CD4-positive, alpha-beta T cell (primary cell): ENCODE results near the gene RNASEH2B. TPM values are rescaled to one million over a fixed set of nuclear protein-coding genes. Genes with fewer than 3 reads are reported as not detected.

ENCODE experiments used
- ATAC-seq: fragments of 200-7000 bp; cut with Tn5 transposase; one replicate; pipeline ENCODE4 v1.10.0; 2022; ENCODE audit warnings: mild to moderate bottlenecking; ENCODE audit not compliant: poor library complexity
- CTCF ChIA-PET: fragments of 350-600 bp; sonication (Branson Sonifier 250); formaldehyde crosslinking; loops from one replicate; lab custom pipeline; 2021; ENCODE audit warnings: antibody characterized with exemption, inconsistent platforms; lab: Charles Lee
- POLR2A ChIA-PET: fragments of 350-600 bp; sonication (Branson Sonifier 250); formaldehyde crosslinking; loops from one replicate; lab custom pipeline; 2021; ENCODE audit warnings: antibody characterized with exemption, inconsistent platforms; lab: Charles Lee
- DNase-seq, 14 experiments: peaks; one replicate each; pipeline ENCODE4 v3.0.0-alpha.2; 2013 to 2020; ENCODE audit warnings: mixed read lengths in 2 of 14
- H3K27ac ChIP-seq, 2 donors: one replicate each; pipeline versions ENCODE4 v1.5.1 to v1.7.0; 2013; ENCODE audit warnings: low read length in 2 of 2, low read depth in 1 of 2, mild to moderate bottlenecking in 1 of 2
- H3K27me3 ChIP-seq, 2 experiments: 1 replicate in 1 of 2; 2 replicates in 1 of 2; pipeline versions ENCODE4 v1.6.1 to v1.7.0; 2013; ENCODE audit warnings: low read length in 2 of 2, control low read depth in 1 of 2, mild to moderate bottlenecking in 1 of 2, moderate library complexity in 1 of 2; ENCODE audit not compliant: insufficient read depth in 2 of 2, control insufficient read depth in 1 of 2
- H3K36me3 ChIP-seq: one replicate; pipeline ENCODE4 v1.6.1; 2013; ENCODE audit warnings: low read length, control low read depth; ENCODE audit not compliant: insufficient read depth
- H3K4me1 ChIP-seq: one replicate; pipeline ENCODE4 v1.6.1; 2013; ENCODE audit warnings: low read length, control low read depth; ENCODE audit not compliant: insufficient read depth
- H3K4me3 ChIP-seq: one replicate; pipeline ENCODE4 v1.5.1; 2013; ENCODE audit warnings: mild to moderate bottlenecking, low read length, moderate library complexity
- H3K9me3 ChIP-seq, 2 experiments: 1 replicate in 1 of 2; 2 replicates in 1 of 2; pipeline versions ENCODE4 v1.6.1 to v1.7.0; 2013; ENCODE audit warnings: low read length in 2 of 2, mild to moderate bottlenecking in 2 of 2, control low read depth in 1 of 2, moderate library complexity in 1 of 2; ENCODE audit not compliant: control insufficient read depth in 1 of 2, insufficient read depth in 1 of 2
- H3K27ac Mint-ChIP-seq: one replicate; pipeline ENCODE4 v1.8.0; 2020; ENCODE audit warnings: mixed read lengths
- H3K27me3 Mint-ChIP-seq: one replicate; pipeline ENCODE4 v1.8.0; 2021; ENCODE audit warnings: mixed read lengths
- H3K36me3 Mint-ChIP-seq: one replicate; pipeline ENCODE4 v1.8.0; 2021; ENCODE audit warnings: low read depth, mixed read lengths
- H3K4me1 Mint-ChIP-seq: one replicate; pipeline ENCODE4 v1.8.0; 2021; ENCODE audit warnings: low read depth, mixed read lengths
- H3K4me3 Mint-ChIP-seq: one replicate; pipeline ENCODE4 v1.8.0; 2020; ENCODE audit warnings: mild to moderate bottlenecking, mixed read lengths
- H3K9me3 Mint-ChIP-seq: one replicate; pipeline ENCODE4 v1.8.0; 2020; ENCODE audit warnings: mixed read lengths
- intact Hi-C, 2 experiments: fragments of 100-400 bp; cut with DNase I in 1 of 2; cut with micrococcal nuclease in 1 of 2; formaldehyde crosslinking; loops; one replicate each; pipeline versions ENCODE4 v1.15.1 to v1.9.0; 2023 to 2025; cut with DNase I, micrococcal nuclease
- total RNA-seq, 174 experiments: library from RNA in 2 of 174; stranded (reverse) in 2 of 174; gene quantifications; one replicate each; pipeline ENCODE4 v1.2.3 and lab custom pipeline; 2021 to 2026
- TF ChIP-seq, protein P1 (sequence below): fragments of 200-600 bp; IDR thresholded peaks from one replicate; pipeline ENCODE4 v1.8.0; 2022; ENCODE audit warnings: antibody characterized with exemption, mild to moderate bottlenecking

RNASEH2B gene
- total RNA-seq, 2 experiments from 2014 or later: 68.4 to 74.6 TPM

GRCh38 chr13:50941146-50941545 lies 31.6 kb downstream of the RNASEH2B start:
- POLR2A ChIA-PET: no interaction called here
- no peak overlapping the region for H3K4me3 ChIP-seq
- ATAC-seq (no peak), DNase-seq (no peak)
- no peaks in the 10 kb centered on the region for H3K27me3 ChIP-seq
- TF ChIP-seq, protein P1, sequence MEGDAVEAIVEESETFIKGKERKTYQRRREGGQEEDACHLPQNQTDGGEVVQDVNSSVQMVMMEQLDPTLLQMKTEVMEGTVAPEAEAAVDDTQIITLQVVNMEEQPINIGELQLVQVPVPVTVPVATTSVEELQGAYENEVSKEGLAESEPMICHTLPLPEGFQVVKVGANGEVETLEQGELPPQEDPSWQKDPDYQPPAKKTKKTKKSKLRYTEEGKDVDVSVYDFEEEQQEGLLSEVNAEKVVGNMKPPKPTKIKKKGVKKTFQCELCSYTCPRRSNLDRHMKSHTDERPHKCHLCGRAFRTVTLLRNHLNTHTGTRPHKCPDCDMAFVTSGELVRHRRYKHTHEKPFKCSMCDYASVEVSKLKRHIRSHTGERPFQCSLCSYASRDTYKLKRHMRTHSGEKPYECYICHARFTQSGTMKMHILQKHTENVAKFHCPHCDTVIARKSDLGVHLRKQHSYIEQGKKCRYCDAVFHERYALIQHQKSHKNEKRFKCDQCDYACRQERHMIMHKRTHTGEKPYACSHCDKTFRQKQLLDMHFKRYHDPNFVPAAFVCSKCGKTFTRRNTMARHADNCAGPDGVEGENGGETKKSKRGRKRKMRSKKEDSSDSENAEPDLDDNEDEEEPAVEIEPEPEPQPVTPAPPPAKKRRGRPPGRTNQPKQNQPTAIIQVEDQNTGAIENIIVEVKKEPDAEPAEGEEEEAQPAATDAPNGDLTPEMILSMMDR: no peak
- peaks cover 70% of the 10 kb centered on the region for H3K36me3 ChIP-seq
- H3K9me3 ChIP-seq: no peaks in the 10 kb centered on the region
- CTCF ChIA-PET: no interaction called here
- no peaks in the 10 kb centered on the region for H3K4me1 Mint-ChIP-seq
- H3K27ac ChIP-seq: no peak overlapping the region
- no peaks in the 10 kb centered on the region for H3K4me1 ChIP-seq
- H3K4me3 Mint-ChIP-seq: no peak overlapping the region
- H3K9me3 Mint-ChIP-seq: peaks cover 3% of the 10 kb centered on the region
- H3K36me3 Mint-ChIP-seq: peaks cover 95% of the 10 kb centered on the region
- no peak overlapping the region for H3K27ac Mint-ChIP-seq
- H3K27me3 Mint-ChIP-seq: no peaks in the 10 kb centered on the region
- intact Hi-C loops: no loop called here

- ChIA-PET CTCF (no interaction called here), POLR2A (no interaction called here)
- H3K4me1 Mint-ChIP-seq: no peaks in the 10 kb centered on the region
Observed at GRCh38 chr13:50942630-50943311, 33.2 kb downstream of the RNASEH2B start.

GRCh38 chr13:50945669-50946068 lies 36.1 kb downstream of the RNASEH2B start:
- Histone ChIP-seq H3K9me3 (no peaks in the 10 kb centered on the region), H3K4me3 (no peak overlapping the region), H3K27ac (no peak overlapping the region), H3K36me3 (peaks cover 78% of the 10 kb centered on the region), H3K4me1 (no peaks in the 10 kb centered on the region), H3K27me3 (no peaks in the 10 kb centered on the region)
- POLR2A ChIA-PET: no interaction called here
- CTCF ChIA-PET: no interaction called here
- no peaks in the 10 kb centered on the region for H3K4me1 Mint-ChIP-seq
- intact Hi-C loops: no loop called here
- H3K27me3 Mint-ChIP-seq: no peaks in the 10 kb centered on the region
- H3K36me3 Mint-ChIP-seq: peaks cover 98% of the 10 kb centered on the region
- DNase-seq (no peak), ATAC-seq (no peak)
- TF ChIP-seq, protein P1: no peak
- H3K9me3 Mint-ChIP-seq: no peaks in the 10 kb centered on the region
- no peak overlapping the region for H3K27ac Mint-ChIP-seq
- no peak overlapping the region for H3K4me3 Mint-ChIP-seq

More at GRCh38 chr13:50942630-50943311, 33.2 kb downstream of the RNASEH2B start:
- H3K4me3 ChIP-seq: no peak overlapping the region
- Mint-ChIP-seq H3K27me3 (no peaks in the 10 kb centered on the region), H3K27ac (no peak overlapping the region), H3K9me3 (peaks cover under 1% of the 10 kb centered on the region), H3K4me3 (no peak overlapping the region), H3K36me3 (peaks cover 95% of the 10 kb centered on the region)
- peaks cover 64% of the 10 kb centered on the region for H3K36me3 ChIP-seq
- H3K27me3 ChIP-seq: no peaks in the 10 kb centered on the region
- H3K9me3 ChIP-seq: no peaks in the 10 kb centered on the region
- intact Hi-C loops: no loop called here
- no peak for ATAC-seq
- H3K27ac ChIP-seq: no peak overlapping the region
- TF ChIP-seq, protein P1: no peak
- H3K4me1 ChIP-seq: no peaks in the 10 kb centered on the region
- no peak for DNase-seq
